HepG2 (cell line): ENCODE results near the gene CDKN1C.

Experiments used
- KLF16 ChIP-seq, 2 experiments: sonication (generic) in 1 of 2; formaldehyde crosslinking in 1 of 2; IDR thresholded peaks; 2 replicates each; pipeline versions ENCODE4 v1.6.1 to v1.8.0; 2016 to 2023; ENCODE audit warnings: missing genetic modification reagents in 2 of 2, missing compliant biosample characterization in 1 of 2
- ZNF749 ChIP-seq: sonication (generic); formaldehyde crosslinking; IDR thresholded peaks from 2 replicates; pipeline ENCODE4 v1.8.0; 2022; ENCODE audit warnings: mild to moderate bottlenecking, missing genetic modification reagents, moderate library complexity, borderline replicate concordance
- ZSCAN30 ChIP-seq: sonication (generic); formaldehyde crosslinking; IDR thresholded peaks from 2 replicates; pipeline ENCODE4 v1.5.0; 2020; ENCODE audit warnings: mild to moderate bottlenecking, missing genetic modification reagents

- TF ChIP-seq ZNF749 (CRISPR knock-in tag) (no peak), ZSCAN30 (CRISPR knock-in tag) (no peak), KLF16 (CRISPR knock-in tag; IDR thresholded peaks at IDR 0.05) (no peak)
Observed at GRCh38 chr11:2924381-2924780, 38.8 kb upstream of the CDKN1C start.
